Activated CD8-positive, alpha-beta memory T cell treated with anti-CD3 and anti-CD28 coated beads, Interleukin-2, amount 10 ng/mL, durations not matched to agents 7 days and 5 days (primary cell): ENCODE data around the gene XPNPEP2. TPM values are rescaled to one million over a fixed set of nuclear protein-coding genes. Genes with fewer than 3 reads are reported as not detected.

ENCODE experiments used
- ATAC-seq: fragments of 150-1000 bp; cut with Tn5 transposase; one replicate; pipeline ENCODE4 v1.10.0; 2021; ENCODE audit warnings: moderate library complexity
- CTCF ChIA-PET: fragments of 350-600 bp; sonication (Branson Sonifier 250); formaldehyde crosslinking; loops from one replicate; lab custom pipeline; 2021; ENCODE audit warnings: antibody characterized with exemption; lab: Charles Lee
- DNase-seq: peaks from one replicate; pipeline ENCODE4 v3.0.0-alpha.2; 2020
- H3K27ac Mint-ChIP-seq: one replicate; pipeline ENCODE4 v1.8.0; 2021; ENCODE audit warnings: mild to moderate bottlenecking, mixed read lengths
- H3K27me3 Mint-ChIP-seq: one replicate; pipeline ENCODE4 v1.8.0; 2021; ENCODE audit warnings: mixed read lengths
- H3K36me3 Mint-ChIP-seq: one replicate; pipeline ENCODE4 v1.8.0; 2021; ENCODE audit warnings: mild to moderate bottlenecking, mixed read lengths
- H3K4me1 Mint-ChIP-seq: one replicate; pipeline ENCODE4 v1.8.0; 2021; ENCODE audit warnings: mixed read lengths
- H3K4me3 Mint-ChIP-seq: one replicate; pipeline ENCODE4 v1.8.0; 2021; ENCODE audit warnings: mild to moderate bottlenecking, moderate library complexity, mixed read lengths
- H3K9me3 Mint-ChIP-seq: one replicate; pipeline ENCODE4 v1.8.0; 2022; ENCODE audit warnings: low read depth, mixed read lengths
- total RNA-seq, 2 experiments: library from RNA; stranded (reverse); gene quantifications; one replicate each; pipeline ENCODE4 v1.2.3, GENCODE V29; 2021

Gene XPNPEP2
- total RNA-seq, 2 experiments from 2014 or later = 1.0 to 1.2 TPM

- peaks cover 21% of the 10 kb centered on the region for H3K36me3 Mint-ChIP-seq
- no peak for DNase-seq
- peak; percentile 49 for ATAC-seq
- peaks cover 17% of the 10 kb centered on the region for H3K4me1 Mint-ChIP-seq
- H3K27ac Mint-ChIP-seq = peak overlapping the region; percentile 56
- CTCF ChIA-PET = interaction anchor here (1.2 to 1.6 kb wide), 3 partner anchors 14 to 55 kb away, joined by 3 to 6 read pairs (median 3); no protein-coding TSS in a partner anchor
- H3K4me3 Mint-ChIP-seq = no peak overlapping the region
- no peaks in the 10 kb centered on the region for H3K9me3 Mint-ChIP-seq
- no peaks in the 10 kb centered on the region for H3K27me3 Mint-ChIP-seq
These were observed 70.3 kb downstream of the XPNPEP2 start for GRCh38 chrX:129808829-129809796.

- H3K9me3 Mint-ChIP-seq = no peaks in the 10 kb centered on the region
- H3K4me3 Mint-ChIP-seq = no peak overlapping the region
- H3K4me1 Mint-ChIP-seq = peaks cover 8% of the 10 kb centered on the region
- no peak overlapping the region for H3K27ac Mint-ChIP-seq
- DNase-seq (no peak), ATAC-seq (no peak)
- peaks cover 17% of the 10 kb centered on the region for H3K36me3 Mint-ChIP-seq
- H3K27me3 Mint-ChIP-seq = no peaks in the 10 kb centered on the region
- CTCF ChIA-PET = interaction anchor here (0.7 to 1.0 kb wide), 2 partner anchors 9 to 109 kb away, joined by 3 to 6 read pairs; no protein-coding TSS in a partner anchor
These were observed 75.0 kb downstream of the XPNPEP2 start for GRCh38 chrX:129813662-129814368.

GRCh38 chrX:129818123-129818522 lies 79.3 kb downstream of the XPNPEP2 start:
- ATAC-seq = no peak
- Mint-ChIP-seq H3K4me1 (peaks cover 4% of the 10 kb centered on the region), H3K27me3 (no peaks in the 10 kb centered on the region), H3K36me3 (peaks cover 9% of the 10 kb centered on the region), H3K4me3 (no peak overlapping the region), H3K27ac (no peak overlapping the region), H3K9me3 (no peaks in the 10 kb centered on the region)
- DNase-seq = no peak
- CTCF ChIA-PET = no interaction called here

Other genes with a start within 250 kb of the XPNPEP2 start
- gene SMARCA1, start 215.5 kb upstream of the XPNPEP2 start, total RNA-seq = not detected
- gene OCRL, start 198.7 kb upstream of the XPNPEP2 start, total RNA-seq = under 1 TPM; 0.63 to 0.91 TPM
- under 1 TPM; 0.14 to 0.15 TPM for gene APLN, start 84.0 kb upstream of the XPNPEP2 start, total RNA-seq
- 100 to 1,000 TPM; 231 to 248 TPM for gene SASH3, start 41.0 kb downstream of the XPNPEP2 start, total RNA-seq
- gene ZDHHC9, start 104.9 kb downstream of the XPNPEP2 start, total RNA-seq = 1 to 10 TPM; 5.5 to 7.3 TPM
- 10 to 100 TPM; 22.8 to 37.0 TPM for gene UTP14A, start 167.2 kb downstream of the XPNPEP2 start, total RNA-seq
- 10 to 100 TPM in 1 of 2 experiments, 1 to 10 TPM in 1; 9.1 to 10.2 TPM for gene BCORL1, start 243.7 kb downstream of the XPNPEP2 start, total RNA-seq